Measurements from ENCODE around the gene SYNM. TPM values are rescaled to one million over a fixed set of nuclear protein-coding genes. Genes with fewer than 3 reads are reported as not detected.

Gene SYNM
- total and polyA plus RNA-seq, 8 donors = 2.0 to 4.5 (median 3.3) TPM

GRCh38 chr15:99177679-99178078 is 72.8 kb downstream of the SYNM start:
- no peak for TF ChIP-seq CTCF (IDR thresholded peaks at IDR 0.05)
- intact Hi-C loops (cut with DNase I) = no loop called here
- no peak for ATAC-seq

GRCh38 chr15:99180086-99180963 is 75.4 kb downstream of the SYNM start:
- WGBS, 2 donors = 85 to 90% methylated on average over 3 of the region's 3 CpGs
- no peak overlapping the region for H3K27ac ChIP-seq
- no peak for FAIRE-seq

More at GRCh38 chr15:99177679-99178078, 72.8 kb downstream of the SYNM start:
- Histone ChIP-seq H3K4me3 (no peak overlapping the region), H3K9me3 (no peaks in the 10 kb centered on the region), H3K27ac (no peak overlapping the region), H3K27me3 (no peaks in the 10 kb centered on the region), H3K4me1 (no peaks in the 10 kb centered on the region), H3K36me3 (no peaks in the 10 kb centered on the region)
- WGBS, 2 donors = 96 to 100% methylated on average over 2 of the region's 2 CpGs
- FAIRE-seq (no peak), DNase-seq (no peak)

GRCh38 chr15:99180964-99181306 is 76.1 kb downstream of the SYNM start:
- no peak for ATAC-seq
- Histone ChIP-seq H3K36me3 (no peaks in the 10 kb centered on the region), H3K27me3 (no peaks in the 10 kb centered on the region), H3K27ac (no peak overlapping the region), H3K4me3 (no peak overlapping the region), H3K4me1 (no peaks in the 10 kb centered on the region), H3K9me3 (no peaks in the 10 kb centered on the region)
- DNase-seq = no peak
- intact Hi-C loops (cut with DNase I) = no loop called here
- WGBS, 2 donors = 72 to 75% methylated on average over 2 of the region's 2 CpGs
- FAIRE-seq = no peak
- TF ChIP-seq CTCF (IDR thresholded peaks at IDR 0.05) = no peak

More at GRCh38 chr15:99180086-99180963, 75.4 kb downstream of the SYNM start:
- DNase-seq = no peak
- H3K9me3 ChIP-seq = no peaks in the 10 kb centered on the region
- no peaks in the 10 kb centered on the region for H3K4me1 ChIP-seq
- no peaks in the 10 kb centered on the region for H3K27me3 ChIP-seq
- intact Hi-C loops (cut with DNase I) = no loop called here
- H3K4me3 ChIP-seq = no peak overlapping the region
- no peaks in the 10 kb centered on the region for H3K36me3 ChIP-seq
- TF ChIP-seq CTCF (IDR thresholded peaks at IDR 0.05) = no peak
- no peak for ATAC-seq

GRCh38 chr15:99181545-99181971 is 76.7 kb downstream of the SYNM start:
- intact Hi-C loops (cut with DNase I) = no loop called here
- Histone ChIP-seq H3K27me3 (no peaks in the 10 kb centered on the region), H3K9me3 (no peaks in the 10 kb centered on the region), H3K36me3 (no peaks in the 10 kb centered on the region), H3K4me1 (peaks cover 0 to 6% (median 0%) of the 10 kb centered on the region in 3 donors), H3K27ac (no peak overlapping the region), H3K4me3 (no peak overlapping the region)
- FAIRE-seq (no peak), DNase-seq (no peak), ATAC-seq (peak in 2 of 4 donors; percentile 19 to 56)
- TF ChIP-seq CTCF (IDR thresholded peaks at IDR 0.05) = no peak
- WGBS, 2 donors = 59 to 66% methylated on average over 4 of the region's 4 CpGs

- FAIRE-seq (no peak), ATAC-seq (no peak), DNase-seq (no peak)
- TF ChIP-seq CTCF (IDR thresholded peaks at IDR 0.05) = no peak
- H3K9me3 ChIP-seq = no peaks in the 10 kb centered on the region
- 93 to 100% methylated on average over 1 of the region's 1 CpG for WGBS, 2 donors
- no peak overlapping the region for H3K4me3 ChIP-seq
- H3K36me3 ChIP-seq = no peaks in the 10 kb centered on the region
- H3K27me3 ChIP-seq = no peaks in the 10 kb centered on the region
- peaks cover 0 to 6% (median 0%) of the 10 kb centered on the region in 3 donors for H3K4me1 ChIP-seq
- intact Hi-C loops (cut with DNase I) = no loop called here
- H3K27ac ChIP-seq = no peak overlapping the region
Measured at GRCh38 chr15:99182791-99183190, 77.9 kb downstream of the SYNM start.
